Measurements from ENCODE around the gene CNGA1. TPM values are rescaled to one million over a fixed set of nuclear protein-coding genes. Genes with fewer than 3 reads are reported as not detected.
A peak's percentile ranks its signal among the peaks of the same experiment; 100 is the strongest.

CNGA1 gene
- total RNA-seq, 4 donors from 2014 or later, result 0.27 to 4.1 (median 0.55) TPM; not detected in 1

DNA sequence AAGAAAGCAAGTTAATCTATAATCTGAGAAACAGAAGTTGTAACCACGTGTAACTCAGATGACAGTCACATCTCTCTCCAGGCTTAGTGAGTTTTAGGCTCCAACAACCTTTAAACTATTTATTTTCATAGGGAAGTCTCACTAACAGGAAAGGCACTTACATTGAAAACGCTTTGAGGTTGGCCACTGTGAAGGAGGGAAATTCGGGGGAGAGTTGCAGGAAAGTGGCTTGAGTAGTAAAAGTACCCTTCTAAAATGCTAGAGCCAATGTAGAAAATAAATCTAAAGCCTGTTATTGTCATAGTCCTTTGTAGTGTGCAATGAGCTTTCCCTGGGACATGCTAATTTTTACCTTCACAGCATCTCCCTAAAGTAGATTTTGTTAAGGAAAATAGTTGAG lies 101.1 kb downstream of the CNGA1 start:
- H3K4me1 ChIP-seq, result no peaks in the 10 kb centered on the region
- no peak overlapping the region for H3K27ac ChIP-seq
- intact Hi-C loops (cut with DNase I; ENCODE audit: low total_unique reads), result no loop called here
- no peak overlapping the region for H3K4me3 ChIP-seq
- no peak for DNase-seq
- H3K27me3 ChIP-seq, result no peaks in the 10 kb centered on the region
- TF ChIP-seq, protein P1, sequence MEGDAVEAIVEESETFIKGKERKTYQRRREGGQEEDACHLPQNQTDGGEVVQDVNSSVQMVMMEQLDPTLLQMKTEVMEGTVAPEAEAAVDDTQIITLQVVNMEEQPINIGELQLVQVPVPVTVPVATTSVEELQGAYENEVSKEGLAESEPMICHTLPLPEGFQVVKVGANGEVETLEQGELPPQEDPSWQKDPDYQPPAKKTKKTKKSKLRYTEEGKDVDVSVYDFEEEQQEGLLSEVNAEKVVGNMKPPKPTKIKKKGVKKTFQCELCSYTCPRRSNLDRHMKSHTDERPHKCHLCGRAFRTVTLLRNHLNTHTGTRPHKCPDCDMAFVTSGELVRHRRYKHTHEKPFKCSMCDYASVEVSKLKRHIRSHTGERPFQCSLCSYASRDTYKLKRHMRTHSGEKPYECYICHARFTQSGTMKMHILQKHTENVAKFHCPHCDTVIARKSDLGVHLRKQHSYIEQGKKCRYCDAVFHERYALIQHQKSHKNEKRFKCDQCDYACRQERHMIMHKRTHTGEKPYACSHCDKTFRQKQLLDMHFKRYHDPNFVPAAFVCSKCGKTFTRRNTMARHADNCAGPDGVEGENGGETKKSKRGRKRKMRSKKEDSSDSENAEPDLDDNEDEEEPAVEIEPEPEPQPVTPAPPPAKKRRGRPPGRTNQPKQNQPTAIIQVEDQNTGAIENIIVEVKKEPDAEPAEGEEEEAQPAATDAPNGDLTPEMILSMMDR (IDR thresholded peaks at IDR 0.05), result no peak
- no peak for TF ChIP-seq POLR2A (IDR thresholded peaks at IDR 0.05)
- H3K9me3 ChIP-seq, result no peaks in the 10 kb centered on the region
- H3K36me3 ChIP-seq, result no peaks in the 10 kb centered on the region

DNA sequence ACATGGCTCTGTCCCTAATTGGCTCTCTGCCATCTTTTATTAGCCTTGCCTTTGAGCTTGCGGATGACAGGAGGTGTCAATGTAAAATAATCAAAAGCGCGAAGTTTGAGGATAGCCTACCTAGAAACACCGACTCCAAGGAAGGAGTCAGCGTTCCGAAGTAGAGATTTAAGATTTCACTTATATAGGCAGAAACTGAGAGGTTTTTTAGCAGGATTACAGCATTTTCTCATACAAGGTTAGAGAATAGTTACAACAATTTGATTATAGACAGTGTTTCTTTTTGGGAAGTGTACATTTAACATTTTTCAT lies 101.6 kb downstream of the CNGA1 start:
- intact Hi-C loops (cut with DNase I; ENCODE audit: low total_unique reads), result no loop called here
- Histone ChIP-seq H3K27me3 (no peaks in the 10 kb centered on the region), H3K4me1 (no peaks in the 10 kb centered on the region), H3K36me3 (no peaks in the 10 kb centered on the region), H3K27ac (peak overlapping the region; percentile 58 to 77), H3K4me3 (peak overlapping the region; percentile 67 to 76), H3K9me3 (no peaks in the 10 kb centered on the region)
- no peak for DNase-seq
- TF ChIP-seq, protein P1 (IDR thresholded peaks at IDR 0.05), result no peak
- TF ChIP-seq POLR2A (IDR thresholded peaks at IDR 0.05), result no peak

DNA sequence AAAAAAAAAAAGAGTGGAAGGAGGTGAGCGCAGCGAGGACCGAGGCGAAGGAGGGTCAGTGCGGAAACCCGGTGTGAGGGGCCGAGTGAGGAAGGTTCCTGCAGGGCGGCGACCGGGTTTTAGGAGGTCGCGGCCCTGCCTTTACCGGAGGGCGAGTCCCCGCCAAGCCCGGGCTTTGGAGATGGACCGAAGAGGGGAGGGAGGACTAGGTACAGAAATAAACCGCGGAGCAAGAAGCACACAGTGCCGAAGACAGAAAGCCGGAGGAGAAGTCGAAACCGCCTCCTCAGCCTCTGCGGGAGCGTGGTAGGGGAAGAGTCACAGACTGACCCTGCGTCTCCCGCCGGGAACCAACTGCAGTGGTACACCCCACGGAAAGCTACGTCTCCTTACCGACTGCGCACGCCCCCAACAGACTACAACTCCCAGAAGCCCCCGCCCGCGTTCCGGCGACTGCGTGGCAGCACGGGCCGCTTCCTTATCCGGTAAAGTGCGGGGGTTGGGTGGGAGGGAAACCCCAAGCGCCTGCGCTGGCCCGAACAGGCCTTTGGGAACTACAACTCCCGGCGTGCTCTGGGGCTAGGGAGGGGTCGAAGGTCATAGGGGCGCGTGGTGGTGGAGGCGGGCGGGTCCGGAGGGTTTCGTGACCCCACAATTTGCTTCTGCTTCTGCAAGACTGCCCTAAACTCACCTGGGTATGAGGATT lies 102.1 kb downstream of the CNGA1 start, which contains the start of gene NFXL1:
NFXL1 (minus strand) TSS at position 364 of the 706 bp plus-strand sequence. CDS start 380 bp downstream, outside the sequence.
- no peaks in the 10 kb centered on the region for H3K36me3 ChIP-seq
- H3K4me3 ChIP-seq, result peak within 1 kb of the TSS; percentile 67 to 76
- no peaks in the 10 kb centered on the region for H3K4me1 ChIP-seq
- TF ChIP-seq, protein P1 (IDR thresholded peaks at IDR 0.05), result no peak
- peak; percentile 67 to 80 for TF ChIP-seq POLR2A (IDR thresholded peaks at IDR 0.05)
- peak; percentile 96 to 97 for DNase-seq
- intact Hi-C loops (cut with DNase I; ENCODE audit: low total_unique reads), result no loop called here
- H3K27me3 ChIP-seq, result no peaks in the 10 kb centered on the region
- H3K27ac ChIP-seq, result peak within 1 kb of the TSS; percentile 70 to 77
- H3K9me3 ChIP-seq, result no peaks in the 10 kb centered on the region

DNA sequence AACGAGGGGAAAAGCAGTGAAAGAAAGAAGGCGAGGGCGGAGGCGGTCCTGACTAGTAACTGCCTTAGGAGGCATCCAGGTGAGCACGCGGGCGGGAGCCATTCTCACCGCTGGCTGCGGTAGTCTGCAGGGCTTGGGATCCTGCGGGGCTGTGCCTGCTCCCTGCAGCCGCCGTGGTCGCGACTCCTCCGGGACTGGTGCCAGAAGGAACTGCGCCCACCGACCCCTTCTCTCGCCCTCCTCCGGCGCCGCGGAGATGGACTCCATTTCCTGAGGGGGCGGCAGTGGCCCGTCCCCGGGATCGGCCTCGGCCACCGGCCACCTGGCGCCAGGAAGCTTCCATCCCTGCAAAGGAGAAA lies 102.6 kb downstream of the CNGA1 start:
- Histone ChIP-seq H3K4me3 (peak overlapping the region; percentile 67 to 76), H3K27ac (peak overlapping the region; percentile 70 to 77), H3K36me3 (no peaks in the 10 kb centered on the region), H3K4me1 (no peaks in the 10 kb centered on the region), H3K9me3 (no peaks in the 10 kb centered on the region), H3K27me3 (no peaks in the 10 kb centered on the region)
- intact Hi-C loops (cut with DNase I; ENCODE audit: low total_unique reads), result no loop called here
- TF ChIP-seq, protein P1 (IDR thresholded peaks at IDR 0.05), result no peak
- TF ChIP-seq POLR2A (IDR thresholded peaks at IDR 0.05), result no peak
- peak; percentile 35 to 49 for DNase-seq

DNA sequence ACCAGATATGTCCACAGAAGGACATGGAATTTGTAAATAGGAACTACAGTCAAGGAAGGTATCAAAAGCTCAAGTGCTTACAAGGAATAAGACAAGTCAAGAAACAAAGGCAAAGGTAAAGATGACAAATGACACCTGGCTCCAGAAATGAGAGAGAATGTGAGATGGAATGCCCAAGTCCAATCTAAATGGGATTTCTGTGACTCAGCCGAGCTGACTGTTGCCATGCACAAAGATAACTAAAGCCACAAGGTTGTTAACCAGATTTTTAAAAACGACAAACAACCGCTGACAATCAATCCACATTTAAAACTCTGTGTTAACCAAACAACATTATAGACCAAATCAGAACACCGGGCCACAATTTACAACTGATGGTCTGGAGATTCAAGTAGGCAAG lies 103.2 kb downstream of the CNGA1 start:
- no peak for DNase-seq
- no peaks in the 10 kb centered on the region for H3K27me3 ChIP-seq
- no peaks in the 10 kb centered on the region for H3K4me1 ChIP-seq
- TF ChIP-seq, protein P1 (IDR thresholded peaks at IDR 0.05), result no peak
- no peak for TF ChIP-seq POLR2A (IDR thresholded peaks at IDR 0.05)
- intact Hi-C loops (cut with DNase I; ENCODE audit: low total_unique reads), result no loop called here
- H3K4me3 ChIP-seq, result peak overlapping the region; percentile 67 to 76
- no peaks in the 10 kb centered on the region for H3K9me3 ChIP-seq
- peak overlapping the region in 1 of 2 donors; percentile 70 for H3K27ac ChIP-seq
- no peaks in the 10 kb centered on the region for H3K36me3 ChIP-seq

Measured in uterus (tissue), 4 donors.